GM04503 (cell line): ENCODE measurements around the gene GRID1.

ENCODE experiments used
- DNase-seq: peaks from one replicate; pipeline ENCODE4 v3.0.0-alpha.2; 2012; ENCODE audit warnings: low read depth

Gene GRID1

GRCh38 chr10:86366033-86366901 lies at the start of gene GRID1:
GRID1 (minus strand) TSS chr10:86366795.
- no peak for DNase-seq

GRCh38 chr10:86415583-86415982 lies 49.0 kb upstream of the GRID1 start:
- DNase-seq = no peak

DNA sequence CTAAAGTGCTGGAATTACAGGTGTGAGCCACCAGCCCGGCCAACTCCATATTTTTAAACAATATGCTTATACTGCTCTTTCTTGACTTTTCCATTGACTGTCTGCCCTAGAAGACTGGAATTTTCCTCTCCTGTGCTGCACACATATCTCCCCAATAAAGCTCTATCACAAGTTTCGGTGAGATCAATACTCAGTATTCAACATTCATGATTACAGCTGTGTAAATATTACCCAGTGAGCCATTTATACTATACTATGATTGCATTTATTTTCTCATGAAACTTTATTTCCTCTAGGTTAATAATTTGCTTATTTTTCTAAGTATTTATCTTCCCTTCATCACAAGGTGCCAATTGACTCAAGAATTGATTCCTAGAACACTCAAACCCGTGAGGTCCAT lies 48.5 kb upstream of the GRID1 start:
- no peak for DNase-seq

- no peak for DNase-seq
Observed at GRCh38 chr10:86413046-86413728, 46.6 kb upstream of the GRID1 start.

GRCh38 chr10:86411852-86412560 lies 45.4 kb upstream of the GRID1 start:
- no peak for DNase-seq

DNA sequence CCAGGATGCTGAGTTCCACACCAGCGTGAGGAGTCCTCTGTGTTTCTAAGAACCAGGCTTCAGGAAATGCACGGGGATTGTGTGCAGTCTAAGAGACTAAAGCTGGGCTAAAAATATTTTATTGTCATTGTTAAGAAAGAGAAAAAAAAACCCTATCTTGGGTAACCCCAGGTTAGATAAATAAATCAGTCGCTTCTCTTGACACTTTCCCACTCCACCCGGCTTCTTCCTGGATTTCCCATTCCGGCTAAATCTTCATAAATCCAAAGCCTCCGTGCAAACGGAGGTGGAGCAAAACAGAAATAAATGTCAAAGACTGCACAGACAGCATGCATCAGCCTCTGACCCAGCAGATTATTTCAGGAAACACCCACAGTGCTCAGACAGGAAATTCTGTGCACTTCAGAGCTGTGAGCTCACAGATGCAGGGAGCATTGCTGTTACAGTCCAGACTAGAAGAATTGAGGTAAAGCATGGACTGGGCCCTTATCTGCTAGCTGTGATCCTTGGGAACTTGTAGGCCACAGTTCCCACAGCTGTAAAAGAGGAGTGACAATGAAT lies 44.8 kb upstream of the GRID1 start:
- peak; percentile 62 for DNase-seq

- no peak for DNase-seq
Observed at GRCh38 chr10:86410542-86411124, 44.0 kb upstream of the GRID1 start.

DNA sequence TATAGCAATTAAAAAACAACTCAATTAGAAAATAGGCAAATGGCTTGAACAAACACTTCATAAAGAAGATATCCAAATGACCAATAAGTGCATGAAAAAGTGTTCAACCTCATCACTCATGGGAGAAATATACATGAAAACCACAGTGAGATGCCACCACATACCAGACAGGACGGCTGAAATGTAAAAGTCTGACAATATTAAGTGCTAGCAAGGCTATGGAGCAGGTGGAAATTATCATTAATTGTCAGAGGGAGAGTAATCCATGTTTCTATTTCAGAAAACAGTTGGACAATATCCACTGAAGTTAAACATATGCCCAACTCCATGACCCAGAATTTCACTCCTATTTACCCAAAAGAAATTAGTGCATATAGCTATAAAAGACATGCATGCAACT lies 42.6 kb upstream of the GRID1 start:
- DNase-seq = no peak

- no peak for DNase-seq
Observed at GRCh38 chr10:86403183-86403797, 36.7 kb upstream of the GRID1 start.

GRCh38 chr10:86402283-86402941 lies 35.8 kb upstream of the GRID1 start:
- no peak for DNase-seq

DNA sequence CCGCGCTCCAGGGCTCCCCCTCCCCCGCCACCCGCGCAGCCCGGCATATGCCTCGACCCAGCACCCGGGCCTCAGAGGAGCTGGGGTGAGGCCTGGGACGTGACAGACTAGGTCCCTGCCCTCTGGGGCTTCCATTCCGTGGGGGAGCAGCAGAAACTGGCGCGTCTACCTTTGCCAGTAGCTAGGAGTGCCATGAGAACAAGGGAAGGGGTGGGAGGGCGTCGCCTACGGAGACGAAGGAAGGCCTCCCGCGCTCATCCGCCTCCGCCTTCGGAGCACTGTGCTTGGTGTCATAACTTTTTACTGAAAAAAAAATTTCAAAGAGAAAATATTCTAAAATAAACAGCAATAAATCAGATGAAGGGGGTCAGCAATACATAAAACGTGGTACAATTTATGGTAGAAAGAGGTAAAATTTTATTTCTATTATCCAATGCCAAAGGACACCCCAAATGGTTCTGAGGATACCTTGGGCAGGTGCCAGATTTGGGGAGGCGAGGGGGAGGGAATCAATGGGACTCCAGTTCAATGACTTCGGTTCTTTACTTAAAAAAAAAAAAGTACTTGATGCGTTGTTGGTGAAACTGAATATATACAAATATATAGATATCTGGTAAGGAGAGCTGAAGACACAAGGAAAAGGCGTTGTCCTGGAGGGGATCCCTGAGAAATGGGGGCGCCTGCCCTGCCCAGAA lies 35.1 kb upstream of the GRID1 start:
- no peak for DNase-seq

- no peak for DNase-seq
Observed at GRCh38 chr10:86400705-86401587, 34.4 kb upstream of the GRID1 start.

- peak; percentile 66 for DNase-seq
Observed at GRCh38 chr10:86399879-86400704, 33.5 kb upstream of the GRID1 start.

GRCh38 chr10:86399514-86399878 lies 32.9 kb upstream of the GRID1 start:
- no peak for DNase-seq

- DNase-seq = no peak
Observed at GRCh38 chr10:86397120-86397519, 30.5 kb upstream of the GRID1 start.

DNA sequence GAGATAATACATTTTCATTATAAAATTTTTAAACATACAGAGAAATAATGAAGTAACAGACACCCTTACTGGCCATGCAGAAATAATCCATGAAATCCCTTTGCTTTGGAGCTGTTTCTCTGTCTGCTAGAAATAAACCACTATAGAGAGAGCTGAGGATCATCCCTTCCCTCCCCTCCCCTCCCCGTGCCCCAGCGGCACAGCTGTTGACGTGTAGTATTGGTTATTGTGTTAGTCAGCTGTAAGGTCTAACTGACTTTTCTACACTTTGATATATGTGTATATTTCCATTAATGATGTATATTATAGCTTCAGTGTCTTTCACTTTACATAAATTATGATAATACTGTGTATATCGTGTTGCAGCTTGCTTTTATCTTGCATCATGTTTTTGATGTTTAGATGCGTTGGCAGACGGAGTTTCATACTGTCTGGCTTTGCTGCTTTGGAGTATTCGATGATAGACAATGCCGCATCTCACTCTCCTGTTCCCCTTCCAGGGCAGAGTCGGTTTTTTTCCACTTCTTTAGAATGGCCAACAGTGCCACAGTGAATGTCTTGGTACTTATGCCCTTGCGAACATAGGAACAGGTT lies 27.4 kb upstream of the GRID1 start:
- no peak for DNase-seq

DNA sequence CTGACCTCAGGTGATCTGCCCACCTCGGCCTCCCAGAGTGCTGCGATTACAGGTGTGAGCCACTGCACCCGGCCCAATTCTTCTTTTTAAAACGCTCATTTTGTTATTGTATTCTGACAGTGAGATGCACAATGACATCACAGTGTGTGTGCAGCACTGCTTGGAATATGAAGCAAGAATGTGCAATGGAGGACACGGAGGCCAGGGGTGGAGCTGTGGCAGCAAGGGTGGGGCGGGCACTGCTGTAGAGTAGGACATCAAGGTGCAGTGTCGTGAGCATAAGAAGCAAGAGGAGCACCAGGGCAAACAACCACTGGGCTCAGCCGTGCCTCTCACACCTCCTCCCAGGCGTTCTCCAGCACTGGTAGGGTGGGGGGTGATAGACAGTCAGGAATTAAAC lies 26.8 kb upstream of the GRID1 start:
- DNase-seq = no peak

GRCh38 chr10:86392723-86393094 lies 26.1 kb upstream of the GRID1 start:
- no peak for DNase-seq
